Mesendoderm (in vitro differentiated cells): Measurements from ENCODE around the gene RRAS.

ENCODE experiments used
- DNase-seq: peaks from one replicate; pipeline ENCODE4 v3.0.0; 2013
- H2AK5ac ChIP-seq: 2 replicates; pipeline ENCODE4 v1.6.1; 2013; ENCODE audit warnings: low read length, inconsistent platforms
- H2BK120ac ChIP-seq: 2 replicates; pipeline ENCODE4 v1.6.1; 2013; ENCODE audit warnings: low read depth, mild to moderate bottlenecking, low read length, moderate library complexity, mixed read lengths
- H2BK15ac ChIP-seq: replicated peaks from 2 replicates; pipeline ENCODE4 v1.6.1; 2013; ENCODE audit warnings: low read depth, mild to moderate bottlenecking, moderate library complexity
- H2BK5ac ChIP-seq: 2 replicates; pipeline ENCODE4 v1.6.1; 2013; ENCODE audit warnings: low read length, inconsistent platforms
- H3K18ac ChIP-seq: 2 replicates; pipeline ENCODE4 v1.6.1; 2013; ENCODE audit warnings: mild to moderate bottlenecking, low read length, mixed read lengths
- H3K23ac ChIP-seq: one replicate; pipeline ENCODE4 v1.6.1; 2013; ENCODE audit warnings: low read length
- H3K27ac ChIP-seq: 2 replicates; pipeline ENCODE4 v1.5.1; 2013; ENCODE audit warnings: low read depth, mild to moderate bottlenecking, inconsistent platforms, low read length, moderate library complexity
- H3K27me3 ChIP-seq: 2 replicates; pipeline ENCODE4 v1.6.1; 2013; ENCODE audit warnings: low read length, control low read depth, mild to moderate bottlenecking, inconsistent platforms; ENCODE audit not compliant: insufficient read depth, poor library complexity
- H3K36me3 ChIP-seq: 2 replicates; pipeline ENCODE4 v1.6.1; 2013; ENCODE audit warnings: low read length, inconsistent platforms; ENCODE audit not compliant: control insufficient read depth, insufficient read depth
- H3K4ac ChIP-seq: one replicate; pipeline ENCODE4 v1.6.1; 2013; ENCODE audit warnings: low read depth, mild to moderate bottlenecking, low read length, moderate library complexity
- H3K4me1 ChIP-seq: 2 replicates; pipeline ENCODE4 v1.6.1; 2013; ENCODE audit warnings: low read depth, low read length, inconsistent platforms; ENCODE audit not compliant: control insufficient read depth
- H3K4me2 ChIP-seq: 2 replicates; pipeline ENCODE4 v1.6.1; 2013; ENCODE audit warnings: low read length
- H3K4me3 ChIP-seq: 2 replicates; pipeline ENCODE4 v1.5.1; 2013; ENCODE audit warnings: mild to moderate bottlenecking, low read length
- H3K56ac ChIP-seq: one replicate; pipeline ENCODE4 v1.6.1; 2013; ENCODE audit warnings: low read length
- H3K79me1 ChIP-seq: 2 replicates; pipeline ENCODE4 v1.6.1; 2013; ENCODE audit warnings: low read length, inconsistent platforms
- H3K79me2 ChIP-seq: 2 replicates; pipeline ENCODE4 v1.6.1; 2013; ENCODE audit warnings: mild to moderate bottlenecking, low read length; ENCODE audit not compliant: control insufficient read depth, insufficient read depth
- H3K9ac ChIP-seq: 2 replicates; pipeline ENCODE4 v1.6.1; 2013; ENCODE audit warnings: low read length, inconsistent platforms
- H4K5ac ChIP-seq: one replicate; pipeline ENCODE4 v1.6.1; 2013; ENCODE audit warnings: low read length
- H4K8ac ChIP-seq: one replicate; pipeline ENCODE4 v1.6.1; 2013; ENCODE audit warnings: low read depth, mild to moderate bottlenecking, control low read depth, low read length, moderate library complexity
- WGBS: extraction: QIAGEN DNeasy Blood & Tissue Kit; methylation state at CpG from one replicate; pipeline ENCODE4 v1.1.7; 2013; ENCODE audit warnings: low lambda C conversion rate, missing lambda C conversion rate; ENCODE audit not compliant: insufficient coverage; ENCODE audit errors: extremely low coverage; 5-methylcytosine and 5-hydroxymethylcytosine counted together

The RRAS gene

GRCh38 chr19:49601482-49602038, 38.4 kb downstream of the RRAS start:
- Histone ChIP-seq H3K4ac (no peak overlapping the region), H4K8ac (no peak overlapping the region), H3K4me2 (no peak overlapping the region), H3K18ac (no peak overlapping the region), H2BK5ac (no peak overlapping the region), H3K36me3 (peaks cover 21% of the 10 kb centered on the region), H3K27ac (no peak overlapping the region), H3K56ac (no peak overlapping the region), H3K79me2 (peaks cover 22% of the 10 kb centered on the region), H3K4me1 (no peaks in the 10 kb centered on the region), H3K27me3 (no peaks in the 10 kb centered on the region), H3K4me3 (no peak overlapping the region), H3K23ac (no peak overlapping the region), H3K9ac (no peak overlapping the region), H2BK15ac (no peak overlapping the region), H4K5ac (no peak overlapping the region), H3K79me1 (peaks cover 12% of the 10 kb centered on the region), H2BK120ac (no peak overlapping the region), H2AK5ac (no peak overlapping the region)
- no peak for DNase-seq
- no CpG with 5 or more reads among the region's 38 CpGs for WGBS

DNA sequence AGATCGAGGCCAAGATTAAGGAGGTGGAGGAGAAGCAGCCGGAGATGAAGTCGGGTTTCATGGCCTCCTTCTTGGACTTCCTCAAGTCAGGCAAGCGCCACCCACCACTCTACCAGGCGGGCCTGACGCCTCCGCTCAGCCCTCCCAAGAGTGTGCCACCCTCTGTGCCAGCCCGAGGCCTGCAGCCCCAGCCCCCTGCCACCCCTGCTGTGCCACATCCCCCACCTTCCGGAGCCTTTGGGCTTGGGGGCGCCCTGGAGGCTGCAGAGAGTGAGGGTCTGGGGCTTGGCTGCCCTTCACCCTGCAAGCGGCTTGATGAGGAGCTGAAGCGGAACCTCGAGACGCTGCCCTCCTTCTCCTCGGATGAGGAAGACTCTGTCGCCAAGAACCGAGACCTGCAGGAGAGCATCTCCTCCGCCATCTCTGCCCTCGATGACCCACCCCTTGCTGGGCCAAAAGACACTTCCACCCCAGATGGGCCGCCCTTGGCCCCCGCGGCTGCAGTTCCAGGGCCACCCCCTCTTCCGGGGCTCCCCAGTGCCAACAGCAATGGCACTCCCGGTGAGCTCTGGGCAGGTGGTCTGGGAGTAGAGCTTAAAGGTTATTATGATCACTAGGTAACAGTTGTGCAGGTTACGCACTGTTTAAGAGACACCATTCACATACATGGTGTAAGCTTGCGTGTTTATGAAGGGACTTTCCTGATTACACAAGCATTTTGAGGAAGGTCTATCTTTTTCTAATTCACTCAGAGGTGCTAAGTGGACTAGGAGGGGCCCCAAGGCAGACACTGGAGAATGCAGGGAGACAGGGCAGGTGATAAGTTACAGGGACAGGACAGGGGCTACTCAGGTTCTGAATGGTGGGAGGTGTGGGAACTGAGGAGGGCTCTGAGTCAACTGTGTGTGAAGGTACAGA, 40.3 kb downstream of the RRAS start:
- H3K36me3 ChIP-seq, result peaks cover 21% of the 10 kb centered on the region
- no peak for DNase-seq
- H3K9ac ChIP-seq, result no peak overlapping the region
- H3K27ac ChIP-seq, result no peak overlapping the region
- no peak overlapping the region for H2BK5ac ChIP-seq
- H3K23ac ChIP-seq, result no peak overlapping the region
- WGBS, result no CpG with 5 or more reads among the region's 26 CpGs
- no peak overlapping the region for H2AK5ac ChIP-seq
- H3K18ac ChIP-seq, result no peak overlapping the region
- peaks cover 18% of the 10 kb centered on the region for H3K79me2 ChIP-seq
- H3K4me2 ChIP-seq, result no peak overlapping the region
- no peak overlapping the region for H2BK15ac ChIP-seq
- H3K79me1 ChIP-seq, result peaks cover 13% of the 10 kb centered on the region
- no peak overlapping the region for H4K8ac ChIP-seq
- no peak overlapping the region for H4K5ac ChIP-seq
- H2BK120ac ChIP-seq, result no peak overlapping the region
- H3K4me3 ChIP-seq, result no peak overlapping the region
- no peaks in the 10 kb centered on the region for H3K4me1 ChIP-seq
- H3K27me3 ChIP-seq, result no peaks in the 10 kb centered on the region
- H3K4ac ChIP-seq, result no peak overlapping the region
- H3K56ac ChIP-seq, result no peak overlapping the region

- Histone ChIP-seq H3K9ac (no peak overlapping the region), H3K27ac (no peak overlapping the region), H3K56ac (no peak overlapping the region), H3K18ac (no peak overlapping the region), H4K5ac (no peak overlapping the region), H2BK120ac (no peak overlapping the region), H3K4me1 (no peaks in the 10 kb centered on the region), H3K23ac (no peak overlapping the region), H3K4ac (no peak overlapping the region), H2AK5ac (no peak overlapping the region), H3K4me2 (no peak overlapping the region), H3K27me3 (no peaks in the 10 kb centered on the region), H3K79me1 (peaks cover 15% of the 10 kb centered on the region), H3K79me2 (peaks cover 23% of the 10 kb centered on the region), H3K4me3 (no peak overlapping the region), H4K8ac (no peak overlapping the region), H3K36me3 (peaks cover 17% of the 10 kb centered on the region), H2BK15ac (no peak overlapping the region), H2BK5ac (no peak overlapping the region)
- WGBS, result no CpG with 5 or more reads among the region's 29 CpGs
- DNase-seq, result no peak
Measured at GRCh38 chr19:49597703-49597974, 42.3 kb downstream of the RRAS start.

GRCh38 chr19:49596954-49597702, 42.8 kb downstream of the RRAS start:
- H2BK120ac ChIP-seq, result no peak overlapping the region
- no peak overlapping the region for H2AK5ac ChIP-seq
- no peak overlapping the region for H2BK5ac ChIP-seq
- H3K4me1 ChIP-seq, result no peaks in the 10 kb centered on the region
- no peak overlapping the region for H3K23ac ChIP-seq
- H3K4me2 ChIP-seq, result no peak overlapping the region
- H3K27me3 ChIP-seq, result no peaks in the 10 kb centered on the region
- no CpG with 5 or more reads among the region's 65 CpGs for WGBS
- no peak overlapping the region for H3K4ac ChIP-seq
- no peak overlapping the region for H3K9ac ChIP-seq
- peaks cover 28% of the 10 kb centered on the region for H3K79me2 ChIP-seq
- peaks cover 17% of the 10 kb centered on the region for H3K36me3 ChIP-seq
- no peak overlapping the region for H3K18ac ChIP-seq
- no peak overlapping the region for H3K27ac ChIP-seq
- no peak for DNase-seq
- H3K4me3 ChIP-seq, result no peak overlapping the region
- H4K8ac ChIP-seq, result no peak overlapping the region
- no peak overlapping the region for H3K56ac ChIP-seq
- no peak overlapping the region for H4K5ac ChIP-seq
- H2BK15ac ChIP-seq, result no peak overlapping the region
- H3K79me1 ChIP-seq, result peaks cover 15% of the 10 kb centered on the region

DNA sequence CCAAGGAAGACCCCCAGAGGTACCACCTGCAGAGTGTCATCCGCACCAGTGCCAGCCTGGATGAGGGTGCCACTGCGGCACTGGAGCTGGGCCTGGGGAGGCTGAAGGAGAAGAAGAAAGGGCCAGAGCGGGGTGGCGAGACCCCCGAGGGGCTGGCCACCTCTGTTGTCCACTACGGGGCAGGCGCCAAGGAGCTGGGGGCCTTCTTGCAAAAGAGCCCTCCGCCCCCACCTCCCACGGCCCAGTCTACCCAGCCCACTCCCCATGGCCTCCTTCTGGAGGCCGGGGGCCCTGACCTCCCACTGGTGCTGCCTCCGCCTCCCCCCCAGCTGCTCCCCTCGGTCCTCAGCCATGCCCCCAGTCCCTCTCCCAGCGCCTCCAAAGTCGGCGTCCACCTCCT, 43.5 kb downstream of the RRAS start:
- peaks cover 12% of the 10 kb centered on the region for H3K36me3 ChIP-seq

More for the DNA sequence above, 43.5 kb downstream of the RRAS start:
- Histone ChIP-seq H2BK120ac (no peak overlapping the region), H2AK5ac (no peak overlapping the region), H3K23ac (no peak overlapping the region), H3K27me3 (no peaks in the 10 kb centered on the region), H3K9ac (no peak overlapping the region), H3K56ac (no peak overlapping the region), H3K18ac (no peak overlapping the region), H3K27ac (no peak overlapping the region), H3K79me2 (peaks cover 29% of the 10 kb centered on the region), H2BK5ac (no peak overlapping the region), H3K4me2 (no peak overlapping the region), H3K4ac (no peak overlapping the region), H2BK15ac (no peak overlapping the region), H4K8ac (no peak overlapping the region), H3K4me1 (no peaks in the 10 kb centered on the region), H3K79me1 (peaks cover 15% of the 10 kb centered on the region), H4K5ac (no peak overlapping the region), H3K4me3 (no peak overlapping the region)
- WGBS, result no CpG with 5 or more reads among the region's 15 CpGs
- DNase-seq, result no peak
